GM12865 (cell line): ENCODE results near the gene RNF26.

Experiments used
- DNase-seq: peaks from one replicate; pipeline ENCODE4 v3.0.0; 2010; ENCODE audit warnings: low read depth
- H3K4me3 ChIP-seq: 2 replicates; pipeline ENCODE4 v1.5.1; 2011; ENCODE audit warnings: mild to moderate bottlenecking, low read depth, low read length, control low read depth
- TF ChIP-seq, protein P1 (sequence below): IDR thresholded peaks from 2 replicates; pipeline ENCODE4 v1.5.1; 2011; ENCODE audit warnings: low read length, control low read depth, low read depth, inconsistent platforms; ENCODE audit not compliant: insufficient read depth; ENCODE audit errors: missing control alignments

Gene RNF26

GRCh38 chr11:119373059-119373920 lies 39.0 kb downstream of the RNF26 start:
- TF ChIP-seq, protein P1, sequence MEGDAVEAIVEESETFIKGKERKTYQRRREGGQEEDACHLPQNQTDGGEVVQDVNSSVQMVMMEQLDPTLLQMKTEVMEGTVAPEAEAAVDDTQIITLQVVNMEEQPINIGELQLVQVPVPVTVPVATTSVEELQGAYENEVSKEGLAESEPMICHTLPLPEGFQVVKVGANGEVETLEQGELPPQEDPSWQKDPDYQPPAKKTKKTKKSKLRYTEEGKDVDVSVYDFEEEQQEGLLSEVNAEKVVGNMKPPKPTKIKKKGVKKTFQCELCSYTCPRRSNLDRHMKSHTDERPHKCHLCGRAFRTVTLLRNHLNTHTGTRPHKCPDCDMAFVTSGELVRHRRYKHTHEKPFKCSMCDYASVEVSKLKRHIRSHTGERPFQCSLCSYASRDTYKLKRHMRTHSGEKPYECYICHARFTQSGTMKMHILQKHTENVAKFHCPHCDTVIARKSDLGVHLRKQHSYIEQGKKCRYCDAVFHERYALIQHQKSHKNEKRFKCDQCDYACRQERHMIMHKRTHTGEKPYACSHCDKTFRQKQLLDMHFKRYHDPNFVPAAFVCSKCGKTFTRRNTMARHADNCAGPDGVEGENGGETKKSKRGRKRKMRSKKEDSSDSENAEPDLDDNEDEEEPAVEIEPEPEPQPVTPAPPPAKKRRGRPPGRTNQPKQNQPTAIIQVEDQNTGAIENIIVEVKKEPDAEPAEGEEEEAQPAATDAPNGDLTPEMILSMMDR, result no peak
- H3K4me3 ChIP-seq, result no peak overlapping the region
- no peak for DNase-seq

DNA sequence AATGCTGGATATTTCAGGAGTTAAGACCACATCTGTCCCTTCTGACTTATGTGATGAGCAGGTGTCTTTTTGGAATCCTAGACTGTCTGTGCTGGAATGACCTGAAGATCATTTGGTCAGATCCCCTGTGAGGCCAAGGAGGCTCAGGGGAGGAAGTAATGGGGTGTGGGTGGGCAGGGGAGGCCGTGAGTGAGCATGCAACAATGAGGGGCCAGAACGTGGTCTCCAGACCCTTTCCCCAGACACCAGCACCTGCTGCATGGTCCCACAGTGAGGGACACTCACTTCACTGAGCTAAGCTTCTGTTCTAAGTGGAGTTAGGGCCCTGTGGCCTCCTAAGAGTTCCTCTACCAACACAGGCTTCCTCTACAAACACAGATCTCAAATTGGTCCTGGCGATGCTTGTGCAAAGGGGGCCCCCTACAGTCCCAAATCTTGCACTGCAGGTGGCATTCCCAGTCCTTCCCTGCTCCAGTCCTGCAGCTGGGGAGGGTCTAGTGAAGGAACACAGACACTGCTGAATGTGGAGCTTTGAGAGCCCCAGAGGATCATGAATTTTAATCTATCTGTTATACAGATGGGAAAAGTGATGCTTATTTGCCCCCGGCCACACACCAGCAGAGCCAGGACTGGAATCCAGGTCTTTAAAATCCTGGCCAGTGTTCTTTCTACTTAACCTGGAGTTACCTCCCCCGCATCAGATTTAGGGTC lies 39.7 kb downstream of the RNF26 start:
- DNase-seq, result peak; percentile 50

DNA sequence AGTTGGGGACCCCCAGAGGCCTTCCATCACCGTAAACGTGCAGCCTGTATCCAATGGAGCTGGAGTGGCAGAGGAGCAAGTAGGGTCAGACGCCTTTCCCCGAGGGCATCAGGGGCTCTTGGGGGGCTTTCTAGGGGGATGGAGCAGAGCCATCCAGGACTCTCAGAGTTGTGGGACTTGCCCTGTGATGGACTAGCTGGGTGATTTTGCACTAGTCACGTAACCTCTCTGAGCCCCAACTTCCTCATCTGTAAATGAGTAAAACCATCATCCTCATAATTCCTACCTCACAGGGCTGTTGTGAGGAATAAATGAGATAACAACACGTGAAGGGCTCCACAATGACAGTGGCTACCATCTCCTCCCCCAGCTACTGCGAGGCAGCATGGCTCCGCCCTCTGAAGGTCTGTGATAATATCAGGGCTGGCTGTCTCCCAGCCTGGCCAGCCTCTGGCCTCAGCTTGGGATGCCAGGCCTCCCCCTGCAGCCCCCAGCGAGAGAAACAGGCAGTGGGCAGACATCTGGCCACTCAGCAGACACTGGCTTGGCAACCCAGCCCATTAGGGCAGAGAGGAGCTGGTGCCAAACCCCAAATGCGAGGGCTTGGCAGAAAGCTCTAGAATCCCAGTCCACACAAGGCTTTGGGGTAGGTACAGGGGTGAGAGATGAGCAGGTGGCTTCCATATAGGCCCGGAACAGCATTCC lies 40.5 kb downstream of the RNF26 start:
- H3K4me3 ChIP-seq, result no peak overlapping the region
- no peak for DNase-seq
- TF ChIP-seq, protein P1, result no peak

More for the DNA sequence above, 39.7 kb downstream of the RNF26 start:
- H3K4me3 ChIP-seq, result no peak overlapping the region
- TF ChIP-seq, protein P1, result peak; percentile 76

- DNase-seq, result no peak
- H3K4me3 ChIP-seq, result no peak overlapping the region
- TF ChIP-seq, protein P1, result no peak
Measured at GRCh38 chr11:119375337-119376196, 41.2 kb downstream of the RNF26 start.

DNA sequence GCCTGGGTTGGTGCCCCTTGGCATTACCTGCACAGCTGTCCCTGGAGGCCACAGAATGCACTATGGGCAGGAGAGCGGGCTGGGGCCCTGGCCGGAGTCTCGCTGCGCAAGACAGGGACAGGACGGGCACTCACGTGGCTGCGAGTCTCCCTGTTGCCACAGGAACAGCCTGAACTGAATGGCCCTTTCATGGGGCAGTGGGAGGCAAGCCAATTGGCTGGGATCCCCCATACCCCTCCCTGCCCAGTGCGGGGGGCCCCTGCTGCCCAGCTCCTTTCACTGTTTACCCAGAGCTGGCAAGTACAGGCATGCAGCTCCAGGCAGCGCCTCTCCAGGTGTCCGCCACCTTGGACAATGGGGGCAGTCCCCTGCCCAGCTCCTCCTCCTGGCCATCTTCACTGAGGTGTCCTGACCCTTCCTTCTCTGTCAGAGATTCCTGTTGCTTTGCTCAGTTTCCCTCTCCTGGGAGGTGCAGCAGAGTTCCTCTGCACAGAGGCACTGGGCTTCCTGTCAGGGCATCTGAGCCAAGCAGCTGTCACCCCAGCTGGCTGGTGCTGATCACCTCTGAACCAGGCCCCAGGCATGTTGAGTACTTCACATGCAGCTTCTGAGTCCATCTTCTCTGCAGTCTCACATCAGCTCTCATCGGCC lies 42.0 kb downstream of the RNF26 start:
- TF ChIP-seq, protein P1, result no peak
- H3K4me3 ChIP-seq, result no peak overlapping the region
- no peak for DNase-seq
